Thymus (tissue), 11 donors: Measurements from ENCODE around the gene DOCK11. TPM values are rescaled to one million over a fixed set of nuclear protein-coding genes. Genes with fewer than 3 reads are reported as not detected.

Experiments used
- DNase-seq, 9 donors: peaks; one replicate each; pipeline ENCODE4 v3.0.0-alpha.2; 2013; ENCODE audit warnings: low spot score in 9 of 9, low read depth in 6 of 9, missing footprints in 1 of 9
- H3K27ac ChIP-seq, 2 donors: one replicate each; pipeline ENCODE4 v1.5.1; 2013; ENCODE audit warnings: control low read depth in 1 of 2, low read depth in 1 of 2, low read length in 1 of 2, mild to moderate bottlenecking in 1 of 2, moderate library complexity in 1 of 2
- H3K27me3 ChIP-seq, 2 donors: one replicate each; pipeline ENCODE4 v1.5.1; 2013; ENCODE audit warnings: low read length in 1 of 2; ENCODE audit not compliant: control insufficient read depth in 2 of 2, insufficient read depth in 1 of 2
- H3K36me3 ChIP-seq, 2 donors: one replicate each; pipeline ENCODE4 v1.5.1; 2013; ENCODE audit warnings: low read length in 1 of 2, mild to moderate bottlenecking in 1 of 2, moderate library complexity in 1 of 2; ENCODE audit not compliant: control insufficient read depth in 2 of 2, insufficient read depth in 2 of 2
- H3K4me1 ChIP-seq, 2 donors: one replicate each; pipeline ENCODE4 v1.5.1; 2013; ENCODE audit warnings: low read length in 2 of 2; ENCODE audit not compliant: control insufficient read depth in 2 of 2, insufficient read depth in 2 of 2
- H3K4me3 ChIP-seq, 2 donors: one replicate each; pipeline ENCODE4 v1.5.1; 2013; ENCODE audit warnings: low read length in 2 of 2, control low read depth in 1 of 2, mild to moderate bottlenecking in 1 of 2
- H3K9me3 ChIP-seq, 2 donors: one replicate each; pipeline ENCODE4 v1.5.1; 2013; ENCODE audit warnings: low read length in 1 of 2, mild to moderate bottlenecking in 1 of 2; ENCODE audit not compliant: control insufficient read depth in 2 of 2, insufficient read depth in 1 of 2
- WGBS: extraction: QIAGEN DNeasy Blood & Tissue Kit; methylation state at CpG from one replicate; pipeline ENCODE4 v1.1.7; 2013; 5-methylcytosine and 5-hydroxymethylcytosine counted together
- polyA plus RNA-seq: library from polyadenylated mRNA; stranded (reverse); fragments of 200-250 nt; gene quantifications from one replicate; pipeline ENCODE4 v1.2.3, GENCODE V29; 2013
- total RNA-seq: library from RNA; stranded (reverse); fragments of 120-200 nt; gene quantifications from one replicate; pipeline ENCODE4 v1.2.4, GENCODE V29; 2013
- donor health status: healthy.

Gene DOCK11
- total and polyA plus RNA-seq, 2 donors = 47.8 to 49.9 TPM

DNA sequence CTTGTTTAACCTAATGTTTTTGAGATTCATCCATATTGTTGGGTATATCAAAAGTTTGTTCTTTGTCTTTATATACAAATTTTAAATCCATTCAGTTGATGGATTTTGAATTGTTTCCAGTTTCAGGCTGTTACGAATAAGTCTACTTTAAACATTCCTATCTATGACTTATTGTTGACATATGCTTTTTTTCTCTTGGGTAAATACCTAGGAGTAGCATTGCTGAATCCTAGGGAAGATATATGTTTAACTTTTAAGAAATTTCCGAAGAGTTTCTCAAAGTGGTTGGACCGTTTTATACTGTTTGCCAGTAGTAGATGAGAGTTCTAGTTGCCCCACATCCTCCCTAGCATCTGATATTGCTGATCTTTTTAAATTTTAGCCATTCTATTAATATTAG, 170.9 kb downstream of the DOCK11 start:
- over 99% methylated on average over 3 of the region's 3 CpGs for WGBS
- Histone ChIP-seq H3K4me1 (no peaks in the 10 kb centered on the region), H3K9me3 (no peaks in the 10 kb centered on the region), H3K27ac (no peak overlapping the region), H3K4me3 (no peak overlapping the region), H3K36me3 (peaks cover 0 to 7% of the 10 kb centered on the region in 2 donors), H3K27me3 (no peaks in the 10 kb centered on the region)
- no peak for DNase-seq

- no peaks in the 10 kb centered on the region for H3K4me1 ChIP-seq
- H3K27me3 ChIP-seq = no peaks in the 10 kb centered on the region
- H3K4me3 ChIP-seq = no peak overlapping the region
- H3K36me3 ChIP-seq = no peaks in the 10 kb centered on the region
- no peaks in the 10 kb centered on the region for H3K9me3 ChIP-seq
- H3K27ac ChIP-seq = no peak overlapping the region
- no peak for DNase-seq
- WGBS = over 99% methylated on average over 4 of the region's 4 CpGs
Observed at GRCh38 chrX:118669435-118669834, 173.8 kb downstream of the DOCK11 start.

DNA sequence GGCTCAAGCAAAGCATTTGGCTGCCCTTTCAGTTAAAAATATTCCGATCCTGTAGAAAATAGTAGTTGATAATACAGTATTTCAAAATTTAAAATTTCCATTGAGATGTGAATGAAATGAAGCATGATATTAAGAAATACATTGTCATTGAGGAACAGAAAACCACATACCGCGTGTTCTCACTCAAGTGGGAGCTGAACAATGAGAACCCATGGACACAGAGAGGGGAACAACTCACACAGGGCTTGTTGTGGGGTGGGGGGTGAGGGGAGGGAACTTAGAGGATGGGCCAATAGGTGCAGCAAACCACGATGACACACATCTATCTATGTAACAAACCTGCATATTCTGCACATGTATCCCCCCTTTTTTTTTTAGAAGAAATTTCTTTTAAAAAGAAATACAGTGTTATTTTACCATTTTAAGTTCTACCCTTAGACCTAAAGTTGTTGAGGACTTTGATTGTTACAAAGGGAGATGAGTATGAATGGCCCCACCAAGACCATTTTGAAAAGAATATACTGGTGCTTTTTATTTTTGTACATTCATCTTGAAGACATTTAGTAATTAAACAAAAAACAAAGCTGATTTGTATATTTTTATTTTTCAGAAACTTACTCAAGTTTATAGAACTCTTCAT, 179.8 kb downstream of the DOCK11 start:
- H3K36me3 ChIP-seq = peaks cover 2 to 10% of the 10 kb centered on the region in 2 donors
- DNase-seq = no peak
- H3K9me3 ChIP-seq = no peaks in the 10 kb centered on the region
- no peaks in the 10 kb centered on the region for H3K4me1 ChIP-seq
- WGBS = 98% methylated on average over 4 of the region's 4 CpGs
- H3K27ac ChIP-seq = no peak overlapping the region
- H3K4me3 ChIP-seq = no peak overlapping the region
- no peaks in the 10 kb centered on the region for H3K27me3 ChIP-seq

GRCh38 chrX:118675966-118676349, 180.3 kb downstream of the DOCK11 start:
- no peak for DNase-seq
- H3K9me3 ChIP-seq = no peaks in the 10 kb centered on the region
- no peak overlapping the region for H3K27ac ChIP-seq
- H3K36me3 ChIP-seq = peaks cover 2 to 13% of the 10 kb centered on the region in 2 donors
- no peaks in the 10 kb centered on the region for H3K4me1 ChIP-seq
- no peak overlapping the region for H3K4me3 ChIP-seq
- no peaks in the 10 kb centered on the region for H3K27me3 ChIP-seq

DNA sequence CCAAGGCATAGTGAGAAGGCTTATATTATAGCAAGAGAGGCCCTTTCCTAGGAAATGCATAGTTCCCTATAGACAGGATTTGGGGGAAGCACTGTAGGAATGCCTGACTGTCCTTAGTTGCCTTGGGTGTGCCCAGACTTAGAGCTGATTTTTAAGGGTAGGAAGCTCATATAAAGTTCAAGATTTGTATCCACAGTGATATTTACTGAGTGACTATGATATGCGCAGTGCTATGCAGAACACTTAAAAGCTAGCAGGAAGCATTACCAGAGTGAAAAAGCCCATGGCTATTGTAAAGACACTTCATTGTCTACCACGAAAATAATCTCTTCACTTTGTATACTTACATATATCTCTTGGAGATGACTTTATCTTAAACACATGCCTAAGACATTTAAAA, 181.7 kb downstream of the DOCK11 start:
- H3K9me3 ChIP-seq = no peaks in the 10 kb centered on the region
- no peaks in the 10 kb centered on the region for H3K4me1 ChIP-seq
- no peak overlapping the region for H3K4me3 ChIP-seq
- DNase-seq = no peak
- WGBS = 97% methylated on average over 2 of the region's 2 CpGs
- H3K27ac ChIP-seq = no peak overlapping the region
- H3K27me3 ChIP-seq = no peaks in the 10 kb centered on the region
- H3K36me3 ChIP-seq = peaks cover 2 to 13% of the 10 kb centered on the region in 2 donors

DNA sequence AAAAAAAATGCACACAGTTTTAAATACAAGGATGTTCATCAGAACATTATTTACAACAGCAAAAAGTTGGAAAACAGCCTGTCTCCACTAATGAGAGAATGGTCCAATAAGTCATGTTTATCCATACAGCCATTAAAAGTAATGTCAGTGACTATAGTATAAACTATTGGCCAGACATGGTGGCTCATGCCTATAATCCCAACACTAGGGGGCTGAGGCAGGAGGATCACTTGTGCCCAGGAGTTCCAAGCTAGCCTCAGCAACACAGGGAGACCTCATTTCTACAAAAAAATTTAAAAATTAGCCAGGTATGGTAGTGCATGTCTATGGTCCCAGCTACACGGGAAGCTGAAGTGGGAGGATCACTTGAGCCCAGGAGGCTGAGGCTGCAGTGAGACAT, 183.7 kb downstream of the DOCK11 start:
- H3K36me3 ChIP-seq = peaks cover 2 to 17% of the 10 kb centered on the region in 2 donors
- H3K4me1 ChIP-seq = no peaks in the 10 kb centered on the region
- WGBS = 100% methylated on average over 1 of the region's 1 CpG
- no peak for DNase-seq
- H3K27me3 ChIP-seq = no peaks in the 10 kb centered on the region
- no peak overlapping the region for H3K4me3 ChIP-seq
- H3K9me3 ChIP-seq = no peaks in the 10 kb centered on the region
- H3K27ac ChIP-seq = no peak overlapping the region

GRCh38 chrX:118682258-118683014, 186.8 kb downstream of the DOCK11 start:
- no peak for DNase-seq

GRCh38 chrX:118685393-118685792, 189.8 kb downstream of the DOCK11 start:
- no peaks in the 10 kb centered on the region for H3K4me1 ChIP-seq
- no peaks in the 10 kb centered on the region for H3K9me3 ChIP-seq
- peaks cover 0 to 9% of the 10 kb centered on the region in 2 donors for H3K36me3 ChIP-seq
- no peaks in the 10 kb centered on the region for H3K27me3 ChIP-seq
- WGBS = 95% methylated on average over 3 of the region's 3 CpGs
- H3K27ac ChIP-seq = no peak overlapping the region
- no peak for DNase-seq
- H3K4me3 ChIP-seq = no peak overlapping the region

More at GRCh38 chrX:118682258-118683014, 186.8 kb downstream of the DOCK11 start:
- Histone ChIP-seq H3K36me3 (peaks cover 2 to 11% of the 10 kb centered on the region in 2 donors), H3K27ac (no peak overlapping the region), H3K4me1 (no peaks in the 10 kb centered on the region), H3K27me3 (no peaks in the 10 kb centered on the region), H3K4me3 (no peak overlapping the region), H3K9me3 (no peaks in the 10 kb centered on the region)
- 91% methylated on average over 2 of the region's 2 CpGs for WGBS

GRCh38 chrX:118688935-118689334, 193.3 kb downstream of the DOCK11 start:
- H3K27ac ChIP-seq = no peak overlapping the region
- no peak for DNase-seq
- no peak overlapping the region for H3K4me3 ChIP-seq
- H3K4me1 ChIP-seq = no peaks in the 10 kb centered on the region
- H3K9me3 ChIP-seq = no peaks in the 10 kb centered on the region
- 98% methylated on average over 3 of the region's 3 CpGs for WGBS
- no peaks in the 10 kb centered on the region for H3K27me3 ChIP-seq
- peaks cover 0 to 2% of the 10 kb centered on the region in 2 donors for H3K36me3 ChIP-seq
